ENCODE data around the gene NCAPH2. TPM values are rescaled to one million over a fixed set of nuclear protein-coding genes. Genes with fewer than 3 reads are reported as not detected.

Gene NCAPH2
- total and polyA plus RNA-seq, 2 of the 13 experiments (the other 11 are each of a cell fraction or from before 2014, with no cell fraction given) = 28.1 to 64.4 TPM

DNA sequence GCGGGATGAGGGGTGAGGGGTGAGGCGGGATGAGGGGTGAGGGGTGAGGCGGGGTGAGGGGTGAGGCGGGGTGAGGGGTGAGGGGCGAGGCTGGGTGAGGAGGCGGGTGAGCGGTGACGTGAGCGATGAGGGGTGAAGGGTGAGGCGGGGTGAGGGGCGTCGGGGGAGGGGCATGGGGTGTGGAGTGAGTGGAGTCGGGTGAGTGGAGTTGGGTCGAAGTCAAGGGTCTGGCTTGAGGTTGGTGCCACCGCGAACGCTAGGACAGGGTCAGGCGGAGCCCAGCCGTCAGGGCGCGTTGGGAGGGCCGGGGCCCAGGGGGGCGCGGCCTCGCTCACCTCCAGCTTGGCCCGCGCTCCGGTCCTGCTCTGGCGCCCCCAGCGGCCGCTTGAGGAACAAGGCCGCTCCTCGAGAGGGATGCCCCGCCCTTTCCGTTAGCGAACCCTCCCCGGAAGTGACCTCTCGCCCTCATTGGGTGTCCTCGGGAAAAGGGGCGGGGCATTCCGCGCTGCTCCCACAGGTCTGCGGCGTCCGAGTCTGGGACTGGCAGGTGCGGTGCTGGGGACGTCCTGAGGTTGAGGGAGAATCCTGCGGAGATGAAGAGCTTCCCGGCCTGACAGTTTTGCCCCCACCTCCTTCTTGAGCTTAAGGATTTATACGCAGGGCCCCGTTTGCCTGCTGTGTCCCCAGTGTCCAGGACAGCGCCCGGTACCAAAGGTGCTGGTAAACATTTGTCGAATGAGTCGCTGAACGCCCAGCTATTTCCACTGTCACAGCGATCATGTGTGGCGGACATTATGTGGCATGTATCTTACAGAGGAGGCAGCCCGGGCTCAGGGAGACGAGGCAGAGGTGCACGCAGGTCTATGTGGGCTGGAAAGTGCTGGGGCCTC, 54.7 kb downstream of the NCAPH2 start, which contains the start of gene SYCE3 (continued):
- TF ChIP-seq SALL1 (CRISPR knock-in tag; IDR thresholded peaks at IDR 0.05) (peak; percentile 71; the same call in 1 of the 2 replicates), ARNT2 (CRISPR knock-in tag; IDR thresholded peaks at IDR 0.05; ENCODE audit: low read depth) (peak; percentile 42; the same call in 1 of the 2 replicates), ELF3 (CRISPR knock-in tag; IDR thresholded peaks at IDR 0.05) (peak; percentile 50; the same call in 1 of the 2 replicates), ZNF891 (CRISPR knock-in tag; IDR thresholded peaks at IDR 0.05) (no peak), SIX4 (CRISPR knock-in tag; IDR thresholded peaks at IDR 0.05) (no peak), TAF1 (CRISPR knock-in tag; IDR thresholded peaks at IDR 0.05) (peak; percentile 63), SAP130 (CRISPR knock-in tag; IDR thresholded peaks at IDR 0.05; ENCODE audit: low read depth) (peak; percentile 90), HDAC2 (CRISPR knock-in tag; IDR thresholded peaks at IDR 0.05) (peak; percentile 63; the same call in 1 of the 2 replicates), SRY (CRISPR knock-in tag; IDR thresholded peaks at IDR 0.05) (peak; percentile 67; the same call in 1 of the 2 replicates), THAP11 (CRISPR knock-in tag; IDR thresholded peaks at IDR 0.05) (peak; percentile 76), POLR2G (IDR thresholded peaks at IDR 0.05; ENCODE audit: low read depth, low read length) (peak; percentile 74), ESRRA (CRISPR knock-in tag; IDR thresholded peaks at IDR 0.05; ENCODE audit: low read depth) (peak; percentile 41), ZBTB7A (CRISPR knock-in tag; IDR thresholded peaks at IDR 0.05) (0 out of 2 replicates have a peak, but pooled peaks have one; percentile 10)
- TF ChIP-seq, protein P1, sequence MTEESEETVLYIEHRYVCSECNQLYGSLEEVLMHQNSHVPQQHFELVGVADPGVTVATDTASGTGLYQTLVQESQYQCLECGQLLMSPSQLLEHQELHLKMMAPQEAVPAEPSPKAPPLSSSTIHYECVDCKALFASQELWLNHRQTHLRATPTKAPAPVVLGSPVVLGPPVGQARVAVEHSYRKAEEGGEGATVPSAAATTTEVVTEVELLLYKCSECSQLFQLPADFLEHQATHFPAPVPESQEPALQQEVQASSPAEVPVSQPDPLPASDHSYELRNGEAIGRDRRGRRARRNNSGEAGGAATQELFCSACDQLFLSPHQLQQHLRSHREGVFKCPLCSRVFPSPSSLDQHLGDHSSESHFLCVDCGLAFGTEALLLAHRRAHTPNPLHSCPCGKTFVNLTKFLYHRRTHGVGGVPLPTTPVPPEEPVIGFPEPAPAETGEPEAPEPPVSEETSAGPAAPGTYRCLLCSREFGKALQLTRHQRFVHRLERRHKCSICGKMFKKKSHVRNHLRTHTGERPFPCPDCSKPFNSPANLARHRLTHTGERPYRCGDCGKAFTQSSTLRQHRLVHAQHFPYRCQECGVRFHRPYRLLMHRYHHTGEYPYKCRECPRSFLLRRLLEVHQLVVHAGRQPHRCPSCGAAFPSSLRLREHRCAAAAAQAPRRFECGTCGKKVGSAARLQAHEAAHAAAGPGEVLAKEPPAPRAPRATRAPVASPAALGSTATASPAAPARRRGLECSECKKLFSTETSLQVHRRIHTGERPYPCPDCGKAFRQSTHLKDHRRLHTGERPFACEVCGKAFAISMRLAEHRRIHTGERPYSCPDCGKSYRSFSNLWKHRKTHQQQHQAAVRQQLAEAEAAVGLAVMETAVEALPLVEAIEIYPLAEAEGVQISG (CRISPR knock-in tag; IDR thresholded peaks at IDR 0.05) = peak; percentile 50; the same call in 1 of the 2 replicates
- TF ChIP-seq, protein P2, sequence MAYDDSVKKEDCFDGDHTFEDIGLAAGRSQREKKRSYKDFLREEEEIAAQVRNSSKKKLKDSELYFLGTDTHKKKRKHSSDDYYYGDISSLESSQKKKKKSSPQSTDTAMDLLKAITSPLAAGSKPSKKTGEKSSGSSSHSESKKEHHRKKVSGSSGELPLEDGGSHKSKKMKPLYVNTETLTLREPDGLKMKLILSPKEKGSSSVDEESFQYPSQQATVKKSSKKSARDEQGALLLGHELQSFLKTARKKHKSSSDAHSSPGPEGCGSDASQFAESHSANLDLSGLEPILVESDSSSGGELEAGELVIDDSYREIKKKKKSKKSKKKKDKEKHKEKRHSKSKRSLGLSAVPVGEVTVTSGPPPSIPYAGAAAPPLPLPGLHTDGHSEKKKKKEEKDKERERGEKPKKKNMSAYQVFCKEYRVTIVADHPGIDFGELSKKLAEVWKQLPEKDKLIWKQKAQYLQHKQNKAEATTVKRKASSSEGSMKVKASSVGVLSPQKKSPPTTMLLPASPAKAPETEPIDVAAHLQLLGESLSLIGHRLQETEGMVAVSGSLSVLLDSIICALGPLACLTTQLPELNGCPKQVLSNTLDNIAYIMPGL (CRISPR knock-in tag; IDR thresholded peaks at IDR 0.05; ENCODE audit: borderline replicate concordance in 1 of 2, low read depth in 1 of 2) = peak; percentile 84 to 88
- TF ChIP-seq, protein P3, sequence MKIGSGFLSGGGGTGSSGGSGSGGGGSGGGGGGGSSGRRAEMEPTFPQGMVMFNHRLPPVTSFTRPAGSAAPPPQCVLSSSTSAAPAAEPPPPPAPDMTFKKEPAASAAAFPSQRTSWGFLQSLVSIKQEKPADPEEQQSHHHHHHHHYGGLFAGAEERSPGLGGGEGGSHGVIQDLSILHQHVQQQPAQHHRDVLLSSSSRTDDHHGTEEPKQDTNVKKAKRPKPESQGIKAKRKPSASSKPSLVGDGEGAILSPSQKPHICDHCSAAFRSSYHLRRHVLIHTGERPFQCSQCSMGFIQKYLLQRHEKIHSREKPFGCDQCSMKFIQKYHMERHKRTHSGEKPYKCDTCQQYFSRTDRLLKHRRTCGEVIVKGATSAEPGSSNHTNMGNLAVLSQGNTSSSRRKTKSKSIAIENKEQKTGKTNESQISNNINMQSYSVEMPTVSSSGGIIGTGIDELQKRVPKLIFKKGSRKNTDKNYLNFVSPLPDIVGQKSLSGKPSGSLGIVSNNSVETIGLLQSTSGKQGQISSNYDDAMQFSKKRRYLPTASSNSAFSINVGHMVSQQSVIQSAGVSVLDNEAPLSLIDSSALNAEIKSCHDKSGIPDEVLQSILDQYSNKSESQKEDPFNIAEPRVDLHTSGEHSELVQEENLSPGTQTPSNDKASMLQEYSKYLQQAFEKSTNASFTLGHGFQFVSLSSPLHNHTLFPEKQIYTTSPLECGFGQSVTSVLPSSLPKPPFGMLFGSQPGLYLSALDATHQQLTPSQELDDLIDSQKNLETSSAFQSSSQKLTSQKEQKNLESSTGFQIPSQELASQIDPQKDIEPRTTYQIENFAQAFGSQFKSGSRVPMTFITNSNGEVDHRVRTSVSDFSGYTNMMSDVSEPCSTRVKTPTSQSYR (CRISPR knock-in tag; IDR thresholded peaks at IDR 0.05; ENCODE audit: borderline replicate concordance) = no peak
- TF ChIP-seq, protein P4, sequence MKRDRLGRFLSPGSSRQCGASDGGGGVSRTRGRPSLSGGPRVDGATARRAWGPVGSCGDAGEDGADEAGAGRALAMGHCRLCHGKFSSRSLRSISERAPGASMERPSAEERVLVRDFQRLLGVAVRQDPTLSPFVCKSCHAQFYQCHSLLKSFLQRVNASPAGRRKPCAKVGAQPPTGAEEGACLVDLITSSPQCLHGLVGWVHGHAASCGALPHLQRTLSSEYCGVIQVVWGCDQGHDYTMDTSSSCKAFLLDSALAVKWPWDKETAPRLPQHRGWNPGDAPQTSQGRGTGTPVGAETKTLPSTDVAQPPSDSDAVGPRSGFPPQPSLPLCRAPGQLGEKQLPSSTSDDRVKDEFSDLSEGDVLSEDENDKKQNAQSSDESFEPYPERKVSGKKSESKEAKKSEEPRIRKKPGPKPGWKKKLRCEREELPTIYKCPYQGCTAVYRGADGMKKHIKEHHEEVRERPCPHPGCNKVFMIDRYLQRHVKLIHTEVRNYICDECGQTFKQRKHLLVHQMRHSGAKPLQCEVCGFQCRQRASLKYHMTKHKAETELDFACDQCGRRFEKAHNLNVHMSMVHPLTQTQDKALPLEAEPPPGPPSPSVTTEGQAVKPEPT (CRISPR knock-in tag; IDR thresholded peaks at IDR 0.05; ENCODE audit: low read depth) = peak; percentile 71; the same call in 1 of the 2 replicates

Measured in HepG2 (cell line).